ENCODE measurements around the gene PAH.

DNA sequence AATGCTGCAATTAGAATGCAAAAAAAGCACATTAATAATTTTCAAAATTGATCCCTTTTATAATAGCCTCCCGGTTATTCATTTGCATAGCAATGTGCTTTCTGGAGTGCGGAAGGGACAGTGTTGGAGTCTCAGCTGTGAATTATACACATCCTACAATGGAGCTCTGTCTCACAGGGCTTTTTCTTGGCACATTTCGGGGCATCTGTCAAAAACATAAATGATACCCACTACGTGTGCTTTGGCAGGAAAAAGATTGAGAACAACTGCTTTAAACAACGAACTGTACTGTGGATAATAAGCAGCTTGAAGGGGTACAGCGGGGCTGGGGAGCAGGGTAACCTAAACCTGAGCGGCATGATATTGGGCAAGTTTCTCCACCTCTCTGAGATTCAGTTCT lies 123.1 kb downstream of the PAH start:
- TF ChIP-seq, protein P1, sequence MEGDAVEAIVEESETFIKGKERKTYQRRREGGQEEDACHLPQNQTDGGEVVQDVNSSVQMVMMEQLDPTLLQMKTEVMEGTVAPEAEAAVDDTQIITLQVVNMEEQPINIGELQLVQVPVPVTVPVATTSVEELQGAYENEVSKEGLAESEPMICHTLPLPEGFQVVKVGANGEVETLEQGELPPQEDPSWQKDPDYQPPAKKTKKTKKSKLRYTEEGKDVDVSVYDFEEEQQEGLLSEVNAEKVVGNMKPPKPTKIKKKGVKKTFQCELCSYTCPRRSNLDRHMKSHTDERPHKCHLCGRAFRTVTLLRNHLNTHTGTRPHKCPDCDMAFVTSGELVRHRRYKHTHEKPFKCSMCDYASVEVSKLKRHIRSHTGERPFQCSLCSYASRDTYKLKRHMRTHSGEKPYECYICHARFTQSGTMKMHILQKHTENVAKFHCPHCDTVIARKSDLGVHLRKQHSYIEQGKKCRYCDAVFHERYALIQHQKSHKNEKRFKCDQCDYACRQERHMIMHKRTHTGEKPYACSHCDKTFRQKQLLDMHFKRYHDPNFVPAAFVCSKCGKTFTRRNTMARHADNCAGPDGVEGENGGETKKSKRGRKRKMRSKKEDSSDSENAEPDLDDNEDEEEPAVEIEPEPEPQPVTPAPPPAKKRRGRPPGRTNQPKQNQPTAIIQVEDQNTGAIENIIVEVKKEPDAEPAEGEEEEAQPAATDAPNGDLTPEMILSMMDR (IDR thresholded peaks at IDR 0.05) = no peak
- no peak for TF ChIP-seq POLR2A (IDR thresholded peaks at IDR 0.05)
- TF ChIP-seq POLR2AphosphoS5 (IDR thresholded peaks at IDR 0.05) = no peak

Data from transverse colon (tissue), 4 donors.